Measurements from ENCODE around the gene APOC3. TPM values are rescaled to one million over a fixed set of nuclear protein-coding genes. Genes with fewer than 3 reads are reported as not detected.

Gene APOC3
- total and polyA plus RNA-seq, 9 of the 15 experiments (the other 6 are each of a cell fraction or from before 2014, with no cell fraction given) = 1.1 TPM; not detected in 8

DNA sequence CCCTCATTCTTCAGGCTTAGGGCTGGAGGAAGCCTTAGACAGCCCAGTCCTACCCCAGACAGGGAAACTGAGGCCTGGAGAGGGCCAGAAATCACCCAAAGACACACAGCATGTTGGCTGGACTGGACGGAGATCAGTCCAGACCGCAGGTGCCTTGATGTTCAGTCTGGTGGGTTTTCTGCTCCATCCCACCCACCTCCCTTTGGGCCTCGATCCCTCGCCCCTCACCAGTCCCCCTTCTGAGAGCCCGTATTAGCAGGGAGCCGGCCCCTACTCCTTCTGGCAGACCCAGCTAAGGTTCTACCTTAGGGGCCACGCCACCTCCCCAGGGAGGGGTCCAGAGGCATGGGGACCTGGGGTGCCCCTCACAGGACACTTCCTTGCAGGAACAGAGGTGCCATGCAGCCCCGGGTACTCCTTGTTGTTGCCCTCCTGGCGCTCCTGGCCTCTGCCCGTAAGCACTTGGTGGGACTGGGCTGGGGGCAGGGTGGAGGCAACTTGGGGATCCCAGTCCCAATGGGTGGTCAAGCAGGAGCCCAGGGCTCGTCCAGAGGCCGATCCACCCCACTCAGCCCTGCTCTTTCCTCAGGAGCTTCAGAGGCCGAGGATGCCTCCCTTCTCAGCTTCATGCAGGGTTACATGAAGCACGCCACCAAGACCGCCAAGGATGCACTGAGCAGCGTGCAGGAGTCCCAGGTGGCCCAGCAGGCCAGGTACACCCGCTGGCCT lies 641 bp downstream of the APOC3 start:
- Histone ChIP-seq H2AFZ (ENCODE audit: low read depth, low read length) (no peak overlapping the region), H3K4me3 (no peak overlapping the region), H3K79me2 (ENCODE audit: control insufficient read depth, insufficient read depth, low read length) (no peaks in the 10 kb centered on the region), H3K4me2 (ENCODE audit: insufficient read depth, low read length) (no peak overlapping the region), H3K9me3 (replicated peaks; ENCODE audit: control insufficient read depth, insufficient read depth, low read depth, low read length) (no peaks in the 10 kb centered on the region), H3K9me1 (ENCODE audit: control insufficient read depth, insufficient read depth, low read length) (no peaks in the 10 kb centered on the region), H3K27me3 (ENCODE audit: control insufficient read depth in 2 of 2, insufficient read depth in 2 of 2, low read length in 2 of 2) (peaks cover 0 to 7% of the 10 kb centered on the region in 2 experiments; a peak in 2 of 5 replicates), H4K20me1 (replicated peaks; ENCODE audit: control insufficient read depth, insufficient read depth, low read length) (no peaks in the 10 kb centered on the region), H3K9ac (ENCODE audit: insufficient read depth in 1 of 2, low read depth in 2 of 2, low read length in 2 of 2) (no peak overlapping the region), H3K27ac (ENCODE audit: extremely low read depth, low read depth, low read length) (no peak overlapping the region), H3K36me3 (ENCODE audit: control insufficient read depth, insufficient read depth, low read length) (no peaks in the 10 kb centered on the region), H3K4me1 (replicated peaks in 1 of 2; ENCODE audit: control insufficient read depth in 2 of 2, insufficient read depth in 2 of 2, low read length in 2 of 2) (peaks cover 8 to 34% of the 10 kb centered on the region in 2 experiments; a peak in 4 of 5 replicates)
- CTCF ChIA-PET (ENCODE audit: low intra/inter-chr PET ratio) = no interaction called here
- BruUV-seq (replicated peaks) = no TSS peak
- intact Hi-C loops (cut with micrococcal nuclease) (loop anchor here (10.0 kb wide), 1 partner anchor 96 kb away; no protein-coding TSS in a partner anchor), in situ Hi-C loops (cut with MboI) (no loop called here)
- 26% methylated on average over 12 of the region's 17 CpGs for WGBS (ENCODE audit: insufficient coverage, low coverage, missing lambda C conversion rate)
- POLR2A ChIA-PET = interaction anchor here (0.6 to 1.6 kb wide), 2 partner anchors 9 to 390 kb away, joined by 3 to 6 read pairs; no protein-coding TSS in a partner anchor
- TF ChIP-seq, protein P1, sequence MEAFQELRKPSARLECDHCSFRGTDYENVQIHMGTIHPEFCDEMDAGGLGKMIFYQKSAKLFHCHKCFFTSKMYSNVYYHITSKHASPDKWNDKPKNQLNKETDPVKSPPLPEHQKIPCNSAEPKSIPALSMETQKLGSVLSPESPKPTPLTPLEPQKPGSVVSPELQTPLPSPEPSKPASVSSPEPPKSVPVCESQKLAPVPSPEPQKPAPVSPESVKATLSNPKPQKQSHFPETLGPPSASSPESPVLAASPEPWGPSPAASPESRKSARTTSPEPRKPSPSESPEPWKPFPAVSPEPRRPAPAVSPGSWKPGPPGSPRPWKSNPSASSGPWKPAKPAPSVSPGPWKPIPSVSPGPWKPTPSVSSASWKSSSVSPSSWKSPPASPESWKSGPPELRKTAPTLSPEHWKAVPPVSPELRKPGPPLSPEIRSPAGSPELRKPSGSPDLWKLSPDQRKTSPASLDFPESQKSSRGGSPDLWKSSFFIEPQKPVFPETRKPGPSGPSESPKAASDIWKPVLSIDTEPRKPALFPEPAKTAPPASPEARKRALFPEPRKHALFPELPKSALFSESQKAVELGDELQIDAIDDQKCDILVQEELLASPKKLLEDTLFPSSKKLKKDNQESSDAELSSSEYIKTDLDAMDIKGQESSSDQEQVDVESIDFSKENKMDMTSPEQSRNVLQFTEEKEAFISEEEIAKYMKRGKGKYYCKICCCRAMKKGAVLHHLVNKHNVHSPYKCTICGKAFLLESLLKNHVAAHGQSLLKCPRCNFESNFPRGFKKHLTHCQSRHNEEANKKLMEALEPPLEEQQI (IDR thresholded peaks at IDR 0.05) = no peak
- TF ChIP-seq TCF3 (CRISPR knock-in tag; IDR thresholded peaks at IDR 0.05) (no peak), RBBP5 (IDR thresholded peaks at IDR 0.05; ENCODE audit: borderline replicate concordance, insufficient read depth, low read length, poor library complexity, severe bottlenecking) (no peak), SMARCA5 (IDR thresholded peaks at IDR 0.05) (no peak), ARID2 (IDR thresholded peaks at IDR 0.05) (no peak), SIN3A (IDR thresholded peaks at IDR 0.05; ENCODE audit: borderline replicate concordance in 2 of 2, control insufficient read depth in 1 of 2, low read depth in 2 of 2, low read length in 2 of 2) (no peak), ZC3H11A (IDR thresholded peaks at IDR 0.05; ENCODE audit: low read depth, low read length) (no peak), RNF2 (IDR thresholded peaks at IDR 0.05) (no peak), MAX (CRISPR knock-in tag; IDR thresholded peaks at IDR 0.05) (no peak), SRSF7 (optimal IDR thresholded peaks at IDR 0.05; ENCODE audit: low read depth, low read length) (no peak), TFAM (CRISPR knock-in tag; conservative IDR thresholded peaks at IDR 0.05) (no peak), ADNP (tag; IDR thresholded peaks at IDR 0.05) (no peak), ZNF717 (CRISPR knock-in tag; IDR thresholded peaks at IDR 0.05) (no peak), BRD4 (IDR thresholded peaks at IDR 0.05) (no peak), ZBTB17 (CRISPR knock-in tag; IDR thresholded peaks at IDR 0.05) (no peak), ZNF282 (CRISPR knock-in tag; IDR thresholded peaks at IDR 0.05) (no peak), FOSL1 (tag; conservative IDR thresholded peaks at IDR 0.05) (no peak), ZBTB7A (IDR thresholded peaks at IDR 0.05; ENCODE audit: borderline replicate concordance, control insufficient read depth, low read depth, low read length) (no peak), NFYB (IDR thresholded peaks at IDR 0.05; ENCODE audit: extremely low read depth, insufficient read length) (no peak)
- FAIRE-seq (no peak), DNase-seq (ENCODE audit: extremely low read depth in 1 of 4, low spot score in 3 of 4) (no peak), ATAC-seq (no peak)

Measured in K562 (cell line).